ENCODE data around the gene KRABD2.
"Not testable (repeated sequence)": the region's sequence is repeated elsewhere in the genome, so short reads cannot be mapped to it uniquely, and the experiment has no call there.

KRABD2 gene

GRCh38 chr17:8357910-8358309, 18.6 kb downstream of the KRABD2 start:
- no peaks in the 10 kb centered on the region for H3K36me3 Mint-ChIP-seq (ENCODE audit: unreplicated experiment)
- DNase-seq: no peak
- H3K4me1 Mint-ChIP-seq (ENCODE audit: low read depth, unreplicated experiment): peaks cover 25% of the 10 kb centered on the region
- H3K27me3 Mint-ChIP-seq (ENCODE audit: unreplicated experiment): no peaks in the 10 kb centered on the region
- no peaks in the 10 kb centered on the region for H3K9me3 Mint-ChIP-seq (ENCODE audit: unreplicated experiment)
- no peak for TF ChIP-seq CTCF (IDR thresholded peaks at IDR 0.05; ENCODE audit: partially characterized antibody, unreplicated experiment)
- H3K27ac Mint-ChIP-seq (ENCODE audit: unreplicated experiment): no peak overlapping the region
- no peak overlapping the region for H3K4me3 Mint-ChIP-seq (ENCODE audit: unreplicated experiment)

GRCh38 chr17:8354236-8354635, 22.3 kb downstream of the KRABD2 start:
- H3K4me1 Mint-ChIP-seq (ENCODE audit: low read depth, unreplicated experiment): peaks cover 8% of the 10 kb centered on the region
- no peak for TF ChIP-seq CTCF (IDR thresholded peaks at IDR 0.05; ENCODE audit: partially characterized antibody, unreplicated experiment)
- H3K27ac Mint-ChIP-seq (ENCODE audit: unreplicated experiment): no peak overlapping the region
- no peaks in the 10 kb centered on the region for H3K27me3 Mint-ChIP-seq (ENCODE audit: unreplicated experiment)
- DNase-seq: no peak
- no peak overlapping the region for H3K4me3 Mint-ChIP-seq (ENCODE audit: unreplicated experiment)
- no peaks in the 10 kb centered on the region for H3K36me3 Mint-ChIP-seq (ENCODE audit: unreplicated experiment)
- H3K9me3 Mint-ChIP-seq (ENCODE audit: unreplicated experiment): no peaks in the 10 kb centered on the region

- no peaks in the 10 kb centered on the region for H3K27me3 Mint-ChIP-seq (ENCODE audit: unreplicated experiment)
- no peaks in the 10 kb centered on the region for H3K9me3 Mint-ChIP-seq (ENCODE audit: unreplicated experiment)
- no peak overlapping the region for H3K4me3 Mint-ChIP-seq (ENCODE audit: unreplicated experiment)
- no peaks in the 10 kb centered on the region for H3K36me3 Mint-ChIP-seq (ENCODE audit: unreplicated experiment)
- H3K27ac Mint-ChIP-seq (ENCODE audit: unreplicated experiment): no peak overlapping the region
- no peak for TF ChIP-seq CTCF (IDR thresholded peaks at IDR 0.05; ENCODE audit: partially characterized antibody, unreplicated experiment)
- H3K4me1 Mint-ChIP-seq (ENCODE audit: low read depth, unreplicated experiment): peaks cover 3% of the 10 kb centered on the region
- DNase-seq: no peak
Measured at GRCh38 chr17:8353736-8354135, 22.8 kb downstream of the KRABD2 start.

GRCh38 chr17:8350339-8350738, 26.2 kb downstream of the KRABD2 start:
- no peak for DNase-seq
- Mint-ChIP-seq H3K4me3 (ENCODE audit: unreplicated experiment) (no peak overlapping the region), H3K27me3 (ENCODE audit: unreplicated experiment) (peaks cover 3% of the 10 kb centered on the region), H3K27ac (ENCODE audit: unreplicated experiment) (no peak overlapping the region), H3K36me3 (ENCODE audit: unreplicated experiment) (no peaks in the 10 kb centered on the region), H3K9me3 (ENCODE audit: unreplicated experiment) (no peaks in the 10 kb centered on the region), H3K4me1 (ENCODE audit: low read depth, unreplicated experiment) (no peaks in the 10 kb centered on the region)
- TF ChIP-seq CTCF (IDR thresholded peaks at IDR 0.05; ENCODE audit: partially characterized antibody, unreplicated experiment): no peak

GRCh38 chr17:8347001-8347400, 29.5 kb downstream of the KRABD2 start:
- not testable (repeated sequence) for H3K4me3 Mint-ChIP-seq (ENCODE audit: unreplicated experiment); DNase-seq; H3K27me3 Mint-ChIP-seq (ENCODE audit: unreplicated experiment); H3K9me3 Mint-ChIP-seq (ENCODE audit: unreplicated experiment); H3K4me1 Mint-ChIP-seq (ENCODE audit: low read depth, unreplicated experiment); H3K36me3 Mint-ChIP-seq (ENCODE audit: unreplicated experiment); H3K27ac Mint-ChIP-seq (ENCODE audit: unreplicated experiment)
